EH (cell line): ENCODE data around the gene KRTAP12-1.

Experiments
- DNase-seq: peaks from one replicate; pipeline ENCODE4 v3.0.0-alpha.2; 2015; ENCODE audit warnings: low read depth

The KRTAP12-1 gene

GRCh38 chr21:44681861-44682579, at the start of gene KRTAP12-1:
TSS of gene KRTAP12-1 (minus strand) at chr21:44682163. CDS start at chr21:44682123, 40 bp downstream.
- no peak for DNase-seq

GRCh38 chr21:44730951-44731579, 49.1 kb upstream of the KRTAP12-1 start:
- no peak for DNase-seq

GRCh38 chr21:44730028-44730395, 48.0 kb upstream of the KRTAP12-1 start:
- DNase-seq, result no peak

GRCh38 chr21:44729336-44730027, 47.5 kb upstream of the KRTAP12-1 start:
- no peak for DNase-seq

- DNase-seq, result no peak
Observed at GRCh38 chr21:44728716-44729115, 46.8 kb upstream of the KRTAP12-1 start.

- DNase-seq, result no peak
Observed at GRCh38 chr21:44727757-44728156, 45.8 kb upstream of the KRTAP12-1 start.

- no peak for DNase-seq
Observed at GRCh38 chr21:44727321-44727720, 45.4 kb upstream of the KRTAP12-1 start.

- no peak for DNase-seq
Observed at GRCh38 chr21:44726826-44727225, 44.9 kb upstream of the KRTAP12-1 start.

- DNase-seq, result no peak
Observed at GRCh38 chr21:44724926-44725325, 43.0 kb upstream of the KRTAP12-1 start.

GRCh38 chr21:44724196-44724595, 42.2 kb upstream of the KRTAP12-1 start:
- no peak for DNase-seq

GRCh38 chr21:44723177-44724131, 41.5 kb upstream of the KRTAP12-1 start:
- DNase-seq, result no peak

GRCh38 chr21:44722731-44723130, 40.8 kb upstream of the KRTAP12-1 start:
- DNase-seq, result no peak

- no peak for DNase-seq
Observed at GRCh38 chr21:44720170-44720569, 38.2 kb upstream of the KRTAP12-1 start.

GRCh38 chr21:44718571-44718970, 36.6 kb upstream of the KRTAP12-1 start:
- no peak for DNase-seq

- no peak for DNase-seq
Observed at GRCh38 chr21:44718093-44718492, 36.1 kb upstream of the KRTAP12-1 start.

- no peak for DNase-seq
Observed at GRCh38 chr21:44716984-44717383, 35.0 kb upstream of the KRTAP12-1 start.

GRCh38 chr21:44714905-44715304, 32.9 kb upstream of the KRTAP12-1 start:
- DNase-seq, result no peak

- no peak for DNase-seq
Observed at GRCh38 chr21:44713846-44714245, 31.9 kb upstream of the KRTAP12-1 start.

- no peak for DNase-seq
Observed at GRCh38 chr21:44713130-44713529, 31.2 kb upstream of the KRTAP12-1 start.

- DNase-seq, result no peak
Observed at GRCh38 chr21:44712203-44713028, 30.5 kb upstream of the KRTAP12-1 start.
